HEK293 (cell line): ENCODE measurements around the gene MYBBP1A.

Experiments
- ATF2 ChIP-seq: fragments of 450-650 bp; formaldehyde crosslinking; IDR thresholded peaks from 2 replicates; pipeline ENCODE4 v1.5.1; 2016; ENCODE audit warnings: missing biosample characterization, missing genetic modification characterization, low read depth
- GLIS2 ChIP-seq: fragments of 450-650 bp; formaldehyde crosslinking; IDR thresholded peaks from 2 replicates; pipeline ENCODE4 v1.5.1; 2016; ENCODE audit warnings: missing biosample characterization, missing genetic modification characterization
- INSM2 ChIP-seq: fragments of 450-650 bp; formaldehyde crosslinking; IDR thresholded peaks from 2 replicates; pipeline ENCODE4 v1.5.1; 2016; ENCODE audit warnings: missing biosample characterization, missing genetic modification characterization
- KLF7 ChIP-seq: fragments of 450-650 bp; formaldehyde crosslinking; IDR thresholded peaks from 2 replicates; pipeline ENCODE4 v1.5.1; 2016; ENCODE audit warnings: missing biosample characterization, missing genetic modification characterization, borderline replicate concordance
- PRDM2 ChIP-seq: fragments of 450-650 bp; formaldehyde crosslinking; IDR thresholded peaks from 2 replicates; pipeline ENCODE4 v1.5.1; 2016; ENCODE audit warnings: missing biosample characterization, missing genetic modification characterization, borderline replicate concordance
- SALL2 ChIP-seq: fragments of 450-650 bp; formaldehyde crosslinking; IDR thresholded peaks from 2 replicates; pipeline ENCODE4 v1.5.0; 2017; ENCODE audit warnings: missing biosample characterization, mild to moderate bottlenecking, missing genetic modification characterization, borderline replicate concordance
- SP2 ChIP-seq: fragments of 450-650 bp; formaldehyde crosslinking; IDR thresholded peaks from 2 replicates; pipeline ENCODE4 v1.5.1; 2016; ENCODE audit warnings: missing biosample characterization, missing genetic modification characterization
- ZBTB8A ChIP-seq: fragments of 450-650 bp; formaldehyde crosslinking; IDR thresholded peaks from 2 replicates; pipeline ENCODE4 v1.5.1; 2016; ENCODE audit warnings: missing biosample characterization, missing genetic modification characterization
- ZFHX2 ChIP-seq: fragments of 450-650 bp; formaldehyde crosslinking; conservative IDR thresholded peaks from 2 replicates; pipeline ENCODE4 v1.5.1; 2016; ENCODE audit warnings: missing biosample characterization, missing genetic modification characterization
- ZNF132 ChIP-seq: fragments of 450-650 bp; formaldehyde crosslinking; IDR thresholded peaks from 2 replicates; pipeline ENCODE4 v1.5.1; 2017; ENCODE audit warnings: missing biosample characterization, missing genetic modification characterization, borderline replicate concordance
- ZNF140 ChIP-seq: fragments of 450-650 bp; formaldehyde crosslinking; IDR thresholded peaks from 2 replicates; pipeline ENCODE4 v1.5.1; 2016; ENCODE audit warnings: missing biosample characterization, missing genetic modification characterization
- ZNF324 ChIP-seq: fragments of 450-650 bp; formaldehyde crosslinking; IDR thresholded peaks from 2 replicates; pipeline ENCODE4 v1.5.1; 2016; ENCODE audit warnings: missing biosample characterization, missing genetic modification characterization
- ZNF354C ChIP-seq: fragments of 450-650 bp; formaldehyde crosslinking; IDR thresholded peaks from 2 replicates; pipeline ENCODE4 v1.5.1; 2016; ENCODE audit warnings: missing biosample characterization, missing genetic modification characterization, low read depth, borderline replicate concordance
- ZNF416 ChIP-seq: fragments of 450-650 bp; formaldehyde crosslinking; IDR thresholded peaks from 2 replicates; pipeline ENCODE4 v1.5.1; 2016; ENCODE audit warnings: missing biosample characterization, missing genetic modification characterization
- ZNF501 ChIP-seq: fragments of 450-650 bp; formaldehyde crosslinking; IDR thresholded peaks from 2 replicates; pipeline ENCODE4 v1.5.1; 2016; ENCODE audit warnings: missing biosample characterization, missing genetic modification characterization
- ZNF600 ChIP-seq: fragments of 450-650 bp; formaldehyde crosslinking; IDR thresholded peaks from 2 replicates; pipeline ENCODE4 v1.5.1; 2016; ENCODE audit warnings: missing biosample characterization, missing genetic modification characterization
- ZNF626 ChIP-seq: fragments of 450-650 bp; sonication (Bioruptor Pico); formaldehyde crosslinking; IDR thresholded peaks from 2 replicates; pipeline ENCODE4 v1.5.1; 2018; ENCODE audit warnings: missing biosample characterization, missing genetic modification characterization, inconsistent platforms
- ZNF677 ChIP-seq: fragments of 450-650 bp; IDR thresholded peaks from 2 replicates; pipeline ENCODE4 v1.5.0; 2018; ENCODE audit warnings: missing biosample characterization, mild to moderate bottlenecking, missing genetic modification characterization, moderate library complexity
- ZNF76 ChIP-seq: fragments of 450-650 bp; formaldehyde crosslinking; IDR thresholded peaks from 2 replicates; pipeline ENCODE4; 2016; ENCODE audit warnings: low read depth, missing biosample characterization, missing genetic modification characterization, borderline replicate concordance
- ZNF776 ChIP-seq: fragments of 450-650 bp; formaldehyde crosslinking; IDR thresholded peaks from 2 replicates; pipeline ENCODE4 v1.5.0; 2017; ENCODE audit warnings: missing biosample characterization, missing genetic modification characterization, borderline replicate concordance
- ZNF777 ChIP-seq: fragments of 450-650 bp; formaldehyde crosslinking; IDR thresholded peaks from 2 replicates; pipeline ENCODE4 v1.5.1; 2017; ENCODE audit warnings: missing biosample characterization, missing genetic modification characterization, borderline replicate concordance
- ZNF792 ChIP-seq: fragments of 450-650 bp; formaldehyde crosslinking; IDR thresholded peaks from 2 replicates; pipeline ENCODE4 v1.5.1; 2016; ENCODE audit warnings: missing biosample characterization, missing genetic modification characterization
- ZSCAN16 ChIP-seq: fragments of 450-650 bp; formaldehyde crosslinking; IDR thresholded peaks from 2 replicates; pipeline ENCODE4 v1.5.1; 2016; ENCODE audit warnings: missing biosample characterization, missing genetic modification characterization
- TF ChIP-seq, protein P1 (sequence below): fragments of 450-650 bp; formaldehyde crosslinking; IDR thresholded peaks from 2 replicates; pipeline ENCODE4 v1.5.1; 2016; ENCODE audit warnings: missing biosample characterization, missing genetic modification characterization
- TF ChIP-seq, protein P2 (sequence below): fragments of 450-650 bp; formaldehyde crosslinking; IDR thresholded peaks from 2 replicates; pipeline ENCODE4 v1.5.1; 2016; ENCODE audit warnings: missing biosample characterization, missing genetic modification characterization

The MYBBP1A gene

GRCh38 chr17:4554997-4555799 is at the start of gene MYBBP1A (continued):
- TF ChIP-seq PRDM2 (tag by site-specific recombination) (no peak), ZNF416 (tag by site-specific recombination) (no peak), ZNF324 (no peak), ZFHX2 (tag by site-specific recombination) (no peak; the same call in 1 of the 2 replicates), ZNF776 (tag by site-specific recombination) (no peak), KLF7 (tag by site-specific recombination) (no peak), ATF2 (no peak), ZBTB8A (peak; percentile 81), SP2 (tag by site-specific recombination) (peak; percentile 91), ZNF140 (tag by site-specific recombination) (no peak), ZNF677 (tag by site-specific recombination) (no peak), INSM2 (tag by site-specific recombination) (no peak), ZNF354C (tag by site-specific recombination) (no peak), SALL2 (tag by site-specific recombination) (no peak), ZNF76 (tag by site-specific recombination) (0 out of 2 replicates have a peak, but pooled peaks have one; percentile 18), ZNF600 (peak; percentile 87), ZNF792 (tag by site-specific recombination) (no peak), ZNF501 (0 out of 2 replicates have a peak, but pooled peaks have one; percentile 25), ZNF626 (no peak), ZSCAN16 (no peak), ZNF132 (tag by site-specific recombination) (no peak), GLIS2 (peak; percentile 51; the same call in 1 of the 2 replicates), ZNF777 (tag by site-specific recombination) (no peak)
- TF ChIP-seq, protein P1, sequence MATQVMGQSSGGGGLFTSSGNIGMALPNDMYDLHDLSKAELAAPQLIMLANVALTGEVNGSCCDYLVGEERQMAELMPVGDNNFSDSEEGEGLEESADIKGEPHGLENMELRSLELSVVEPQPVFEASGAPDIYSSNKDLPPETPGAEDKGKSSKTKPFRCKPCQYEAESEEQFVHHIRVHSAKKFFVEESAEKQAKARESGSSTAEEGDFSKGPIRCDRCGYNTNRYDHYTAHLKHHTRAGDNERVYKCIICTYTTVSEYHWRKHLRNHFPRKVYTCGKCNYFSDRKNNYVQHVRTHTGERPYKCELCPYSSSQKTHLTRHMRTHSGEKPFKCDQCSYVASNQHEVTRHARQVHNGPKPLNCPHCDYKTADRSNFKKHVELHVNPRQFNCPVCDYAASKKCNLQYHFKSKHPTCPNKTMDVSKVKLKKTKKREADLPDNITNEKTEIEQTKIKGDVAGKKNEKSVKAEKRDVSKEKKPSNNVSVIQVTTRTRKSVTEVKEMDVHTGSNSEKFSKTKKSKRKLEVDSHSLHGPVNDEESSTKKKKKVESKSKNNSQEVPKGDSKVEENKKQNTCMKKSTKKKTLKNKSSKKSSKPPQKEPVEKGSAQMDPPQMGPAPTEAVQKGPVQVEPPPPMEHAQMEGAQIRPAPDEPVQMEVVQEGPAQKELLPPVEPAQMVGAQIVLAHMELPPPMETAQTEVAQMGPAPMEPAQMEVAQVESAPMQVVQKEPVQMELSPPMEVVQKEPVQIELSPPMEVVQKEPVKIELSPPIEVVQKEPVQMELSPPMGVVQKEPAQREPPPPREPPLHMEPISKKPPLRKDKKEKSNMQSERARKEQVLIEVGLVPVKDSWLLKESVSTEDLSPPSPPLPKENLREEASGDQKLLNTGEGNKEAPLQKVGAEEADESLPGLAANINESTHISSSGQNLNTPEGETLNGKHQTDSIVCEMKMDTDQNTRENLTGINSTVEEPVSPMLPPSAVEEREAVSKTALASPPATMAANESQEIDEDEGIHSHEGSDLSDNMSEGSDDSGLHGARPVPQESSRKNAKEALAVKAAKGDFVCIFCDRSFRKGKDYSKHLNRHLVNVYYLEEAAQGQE, result no peak
- TF ChIP-seq, protein P2, sequence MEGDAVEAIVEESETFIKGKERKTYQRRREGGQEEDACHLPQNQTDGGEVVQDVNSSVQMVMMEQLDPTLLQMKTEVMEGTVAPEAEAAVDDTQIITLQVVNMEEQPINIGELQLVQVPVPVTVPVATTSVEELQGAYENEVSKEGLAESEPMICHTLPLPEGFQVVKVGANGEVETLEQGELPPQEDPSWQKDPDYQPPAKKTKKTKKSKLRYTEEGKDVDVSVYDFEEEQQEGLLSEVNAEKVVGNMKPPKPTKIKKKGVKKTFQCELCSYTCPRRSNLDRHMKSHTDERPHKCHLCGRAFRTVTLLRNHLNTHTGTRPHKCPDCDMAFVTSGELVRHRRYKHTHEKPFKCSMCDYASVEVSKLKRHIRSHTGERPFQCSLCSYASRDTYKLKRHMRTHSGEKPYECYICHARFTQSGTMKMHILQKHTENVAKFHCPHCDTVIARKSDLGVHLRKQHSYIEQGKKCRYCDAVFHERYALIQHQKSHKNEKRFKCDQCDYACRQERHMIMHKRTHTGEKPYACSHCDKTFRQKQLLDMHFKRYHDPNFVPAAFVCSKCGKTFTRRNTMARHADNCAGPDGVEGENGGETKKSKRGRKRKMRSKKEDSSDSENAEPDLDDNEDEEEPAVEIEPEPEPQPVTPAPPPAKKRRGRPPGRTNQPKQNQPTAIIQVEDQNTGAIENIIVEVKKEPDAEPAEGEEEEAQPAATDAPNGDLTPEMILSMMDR, result peak; percentile 66
